HepG2 (cell line): Measurements from ENCODE around the gene PPP2R1B. TPM values are rescaled to one million over a fixed set of nuclear protein-coding genes. Genes with fewer than 3 reads are reported as not detected.

Experiments
- ATAC-seq: fragments of 200-7000 bp; cut with Tn5 transposase; 3 replicates; pipeline ENCODE4 v1.9.1; 2020; ENCODE audit warnings: mild to moderate bottlenecking, moderate library complexity
- BruUV-seq: library from RNA; stranded (reverse); fragments of 400-500 nt; replicated peaks from 2 replicates; lab custom pipeline; 2021; lab: Mats Ljungman, UMichigan
- CTCF ChIA-PET: fragments of 300-600 bp; formaldehyde crosslinking; extraction: SDS; loops from one replicate; lab custom pipeline; 2021; ENCODE audit warnings: low total read pairs, inconsistent platforms, low intra/inter-chr PET ratio; lab: Yijun Ruan, JAX
- POLR2A ChIA-PET: fragments of 350-600 bp; sonication (Branson Sonifier 250); formaldehyde crosslinking; loops from one replicate; lab custom pipeline; 2020; ENCODE audit warnings: antibody characterized with exemption, inconsistent platforms; lab: Yijun Ruan, JAX
- DNase-seq: peaks from one replicate; pipeline ENCODE4 v3.0.0-alpha.2; 2015; ENCODE audit warnings: low spot score
- FAIRE-seq: peaks from 3 replicates; lab custom pipeline; 2011; peaks lifted over from hg19 to GRCh38; lab: Jason Lieb, UNC
- H2AFZ ChIP-seq: one replicate; pipeline ENCODE4 v1.6.1; 2011; ENCODE audit warnings: low read length, inconsistent platforms
- H3K27ac ChIP-seq: fragments of 300-600 bp; 3 replicates; pipeline ENCODE4 v1.8.0; 2011; ENCODE audit warnings: mixed run types, mild to moderate bottlenecking, mixed read lengths, low read length, inconsistent platforms; ENCODE audit not compliant: insufficient read depth; ENCODE audit errors: extremely low read length
- H3K27me3 ChIP-seq, 2 experiments: fragments of 200-600 bp in 1 of 2; 2 replicates in 1 of 2; 3 replicates in 1 of 2; pipeline versions ENCODE4 v1.6.0 to v1.8.0; 2011; ENCODE audit warnings: low read length in 2 of 2, mild to moderate bottlenecking in 2 of 2, moderate library complexity in 2 of 2, inconsistent platforms in 1 of 2; ENCODE audit not compliant: insufficient read depth in 2 of 2, control insufficient read depth in 1 of 2
- H3K36me3 ChIP-seq, 2 experiments: fragments of 200-600 bp in 1 of 2; replicated peaks in 1 of 2; 2 replicates in 1 of 2; 3 replicates in 1 of 2; pipeline versions ENCODE4 v1.5.1 to v1.8.0; 2011; ENCODE audit warnings: low read length in 2 of 2, inconsistent platforms in 1 of 2; ENCODE audit not compliant: insufficient read depth in 2 of 2, control insufficient read depth in 1 of 2
- H3K4me1 ChIP-seq: 2 replicates; pipeline ENCODE4 v1.5.1; 2012; ENCODE audit warnings: low read length, inconsistent platforms; ENCODE audit not compliant: insufficient read depth
- H3K4me2 ChIP-seq: 2 replicates; pipeline ENCODE4 v1.6.0; 2011; ENCODE audit warnings: low read depth, low read length, inconsistent platforms
- H3K4me3 ChIP-seq, 3 experiments: fragments of 200-600 bp in 1 of 3; sonication (generic), shearing (Covaris generic) in 1 of 3; replicated peaks in 1 of 3; 2 replicates each; pipeline ENCODE4 v1.5.1; 2011 to 2016; ENCODE audit warnings: low read length in 3 of 3, inconsistent platforms in 2 of 3, low read depth in 2 of 3, mild to moderate bottlenecking in 2 of 3, control low read depth in 1 of 3, mixed read lengths in 1 of 3; ENCODE audit not compliant: insufficient read depth in 1 of 3
- H3K79me2 ChIP-seq: one replicate; pipeline ENCODE4 v1.6.1; 2011; ENCODE audit warnings: low read length, inconsistent platforms; ENCODE audit not compliant: insufficient read depth
- H3K9ac ChIP-seq: 2 replicates; pipeline ENCODE4 v1.6.0; 2011; ENCODE audit warnings: mild to moderate bottlenecking, low read depth, low read length, inconsistent platforms; ENCODE audit not compliant: insufficient read depth
- H3K9me3 ChIP-seq: 2 replicates; pipeline ENCODE4 v1.5.1; 2012; ENCODE audit warnings: mild to moderate bottlenecking, low read length
- H4K20me1 ChIP-seq: 2 replicates; pipeline ENCODE4 v1.6.0; 2011; ENCODE audit warnings: inconsistent platforms, mild to moderate bottlenecking, low read length, moderate library complexity; ENCODE audit not compliant: insufficient read depth
- YEATS2 ChIP-seq: sonication (generic); formaldehyde crosslinking; IDR thresholded peaks from 2 replicates; pipeline ENCODE4 v1.4.0; 2020; ENCODE audit warnings: missing genetic modification reagents, borderline replicate concordance
- ZNF207 ChIP-seq: fragments of 450-650 bp; IDR thresholded peaks from 2 replicates; pipeline ENCODE4 v1.6.1; 2016; ENCODE audit warnings: antibody characterized with exemption, borderline replicate concordance
- ZNF350 ChIP-seq: sonication (generic); formaldehyde crosslinking; IDR thresholded peaks from 2 replicates; pipeline ENCODE4 v1.4.0; 2020; ENCODE audit warnings: mild to moderate bottlenecking, low read depth, missing genetic modification reagents, borderline replicate concordance
- WGBS: methylation state at CpG from one replicate; pipeline ENCODE4 v1.1.6; 2017; ENCODE audit warnings: low lambda C conversion rate; 5-methylcytosine and 5-hydroxymethylcytosine counted together
- in situ Hi-C: cut with HindIII; loops from 2 replicates; pipeline ENCODE4 v1.10.0; 2017; ENCODE audit warnings: low pct_unique_long_range_greater_than_20kb; ENCODE audit not compliant: extremely low pct_ligation_motif_present
- intact Hi-C: fragments of 100-400 bp; cut with micrococcal nuclease; formaldehyde crosslinking; loops from one replicate; pipeline ENCODE4 v1.10.0; 2022; ENCODE audit not compliant: unreplicated experiment
- polyA plus RNA-seq, 8 experiments: library from polyadenylated mRNA; depleted of rRNA in 3 of 8; stranded (reverse) in 7 of 8; unstranded in 1 of 8; fragments of >200 nt; fragmentation: Illumina TruSeq in 4 of 8; extraction: Trizol in 4 of 8; gene quantifications; 2 replicates each; pipeline versions ENCODE4 v1.2.1 to v1.2.3, GENCODE V29; 2011 to 2016; ENCODE audit warnings: low read depth in 4 of 8, missing spikeins in 1 of 8, mixed read lengths in 1 of 8; ENCODE audit not compliant: insufficient read depth in 1 of 8
- total RNA-seq, 5 experiments: library from RNA; depleted of rRNA; stranded (reverse); fragments of >200 nt; fragmentation: Illumina TruSeq; extraction: Trizol; gene quantifications; 2 replicates each; pipeline ENCODE4 v1.2.3, GENCODE V29; 2016; ENCODE audit warnings: low read depth in 1 of 5

Gene PPP2R1B
- total and polyA plus RNA-seq, 2 of the 13 experiments (the other 11 are each of a cell fraction or from before 2014, with no cell fraction given) = 22.1 to 56.8 TPM

DNA sequence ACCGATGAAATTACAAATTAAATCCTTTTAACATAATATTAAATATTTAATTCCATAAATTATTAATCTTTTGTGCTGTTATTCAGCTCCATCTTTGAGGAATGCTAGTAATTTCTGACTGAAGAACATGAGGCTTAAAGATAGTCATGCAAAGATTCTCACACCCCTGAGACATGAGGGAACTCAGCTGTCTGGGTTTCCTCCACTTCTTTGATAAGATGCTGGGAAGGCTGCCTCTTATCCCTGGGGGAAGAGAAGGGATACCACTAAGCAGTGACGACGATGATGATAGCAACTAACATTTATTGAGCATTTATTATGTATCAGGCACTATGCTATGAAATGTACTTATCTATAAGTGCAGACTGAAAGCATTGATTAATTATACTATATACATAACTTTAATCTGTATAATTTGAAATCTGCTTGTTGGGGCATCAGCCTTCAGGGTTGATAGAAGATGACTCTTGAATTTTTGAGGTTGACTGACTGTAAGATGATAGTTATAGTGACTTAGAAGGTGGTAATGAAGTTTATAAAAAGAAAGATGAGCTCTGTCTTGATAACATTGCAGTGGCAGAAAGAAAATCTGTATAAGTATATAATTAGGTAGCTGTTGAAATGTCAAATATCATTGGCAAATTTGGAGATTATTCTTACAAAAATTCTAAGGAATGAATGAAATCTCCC is 85.6 kb downstream of the PPP2R1B start:
- in situ Hi-C loops = no loop called here
- Histone ChIP-seq H3K27me3 (no peaks in the 10 kb centered on the region), H3K36me3 (peaks cover 0 to 1% of the 10 kb centered on the region in 2 experiments; a peak in 1 of 5 replicates), H2AFZ (no peak overlapping the region), H3K9ac (no peak overlapping the region), H3K4me1 (no peaks in the 10 kb centered on the region), H3K4me2 (no peak overlapping the region), H3K79me2 (no peaks in the 10 kb centered on the region), H3K27ac (no peak overlapping the region), H3K9me3 (no peaks in the 10 kb centered on the region), H4K20me1 (no peaks in the 10 kb centered on the region), H3K4me3 (no peak overlapping the region)
- no peak for ATAC-seq
- no peak for FAIRE-seq
- WGBS = 95% methylated on average over 3 of the region's 3 CpGs
- no peak for DNase-seq
- CTCF ChIA-PET = no interaction called here
- no TSS peak for BruUV-seq
- intact Hi-C loops = no loop called here
- POLR2A ChIA-PET = no interaction called here
- no peak for TF ChIP-seq ZNF207
- no peak for TF ChIP-seq YEATS2 (CRISPR knock-in tag)
- TF ChIP-seq ZNF350 (CRISPR knock-in tag) = no peak

Other genes with a start within 250 kb of the PPP2R1B start
- not detected in 2 replicates for gene LAYN, start 225.7 kb downstream of the PPP2R1B start, total RNA-seq (2016; rRNA removed; fragmentation: Illumina TruSeq; extraction: Trizol)
- gene LAYN, start 225.7 kb downstream of the PPP2R1B start, polyA plus RNA-seq (2011; rRNA removed) = 0.17 and 0.29 TPM in 2 replicates
- gene SIK2, start 163.9 kb downstream of the PPP2R1B start, total RNA-seq (2016; rRNA removed; fragmentation: Illumina TruSeq; extraction: Trizol) = 8.1 and 11.0 TPM in 2 replicates
- 11.5 and 15.4 TPM in 2 replicates for gene SIK2, start 163.9 kb downstream of the PPP2R1B start, polyA plus RNA-seq (2011; rRNA removed)
- gene ALG9, start 105.2 kb upstream of the PPP2R1B start, total RNA-seq (2016; rRNA removed; fragmentation: Illumina TruSeq; extraction: Trizol) = 24.4 and 39.4 TPM in 2 replicates
- gene ALG9, start 105.2 kb upstream of the PPP2R1B start, polyA plus RNA-seq (2011; rRNA removed) = 33.8 and 40.6 TPM in 2 replicates
- 3.4 and 5.5 TPM in 2 replicates for gene FDXACB1, start 112.8 kb upstream of the PPP2R1B start, total RNA-seq (2016; rRNA removed; fragmentation: Illumina TruSeq; extraction: Trizol)
- gene FDXACB1, start 112.8 kb upstream of the PPP2R1B start, polyA plus RNA-seq (2011; rRNA removed) = 1.1 and 1.2 TPM in 2 replicates
- 22.2 and 23.9 TPM in 2 replicates for gene CFAP68, start 113.2 kb upstream of the PPP2R1B start, total RNA-seq (2016; rRNA removed; fragmentation: Illumina TruSeq; extraction: Trizol)
- gene CFAP68, start 113.2 kb upstream of the PPP2R1B start, polyA plus RNA-seq (2011; rRNA removed) = 25.6 and 26.3 TPM in 2 replicates
- gene CRYAB, start 145.4 kb upstream of the PPP2R1B start, total RNA-seq (2016; rRNA removed; fragmentation: Illumina TruSeq; extraction: Trizol) = 0.55 and 0.69 TPM in 2 replicates
- gene CRYAB, start 145.4 kb upstream of the PPP2R1B start, polyA plus RNA-seq (2011; rRNA removed) = 0.24 and 1.1 TPM in 2 replicates
- not detected in 2 replicates for gene HSPB2, start 146.3 kb upstream of the PPP2R1B start, total RNA-seq (2016; rRNA removed; fragmentation: Illumina TruSeq; extraction: Trizol)
- gene HSPB2, start 146.3 kb upstream of the PPP2R1B start, polyA plus RNA-seq (2011; rRNA removed) = 0.04 TPM in 1 of 2 replicates, not detected in the other
- 7.4 and 10.5 TPM in 2 replicates for gene C11orf52, start 152.5 kb upstream of the PPP2R1B start, total RNA-seq (2016; rRNA removed; fragmentation: Illumina TruSeq; extraction: Trizol)
- 11.0 and 16.5 TPM in 2 replicates for gene C11orf52, start 152.5 kb upstream of the PPP2R1B start, polyA plus RNA-seq (2011; rRNA removed)
- 25.0 and 29.7 TPM in 2 replicates for gene DIXDC1, start 171.0 kb upstream of the PPP2R1B start, total RNA-seq (2016; rRNA removed; fragmentation: Illumina TruSeq; extraction: Trizol)
- 7.8 and 10.4 TPM in 2 replicates for gene DIXDC1, start 171.0 kb upstream of the PPP2R1B start, polyA plus RNA-seq (2011; rRNA removed)